GM12878 (cell line): ENCODE results near the gene ATP6V0E1. TPM values are rescaled to one million over a fixed set of nuclear protein-coding genes. Genes with fewer than 3 reads are reported as not detected.

Experiments
- BMI1 ChIP-seq: fragments of 450-650 bp; IDR thresholded peaks from 2 replicates; pipeline ENCODE4 v1.6.1; 2016; ENCODE audit warnings: mild to moderate bottlenecking, moderate library complexity, borderline replicate concordance
- GABPA ChIP-seq: IDR thresholded peaks from 2 replicates; pipeline ENCODE4 v1.6.1; 2014; ENCODE audit warnings: antibody characterized with exemption, low read depth, mild to moderate bottlenecking, inconsistent platforms
- MAX ChIP-seq: IDR thresholded peaks from 2 replicates; pipeline ENCODE4 v1.6.1; 2012; ENCODE audit warnings: low read depth, low read length, improper control_type of control experiment
- PRDM15 ChIP-seq: fragments of 450-650 bp; formaldehyde crosslinking; IDR thresholded peaks from 2 replicates; pipeline ENCODE4 v1.4.0; 2020; ENCODE audit warnings: mild to moderate bottlenecking, moderate library complexity
- RUNX3 ChIP-seq: IDR thresholded peaks from 2 replicates; pipeline ENCODE4 v1.6.1; 2012; ENCODE audit warnings: low read length, inconsistent platforms
- YY1 ChIP-seq: IDR thresholded peaks from 2 replicates; pipeline ENCODE4 v1.6.1; 2011; ENCODE audit warnings: low read depth, mild to moderate bottlenecking, low read length
- ZZZ3 ChIP-seq: IDR thresholded peaks from 2 replicates; pipeline ENCODE4 v1.6.1; 2011; ENCODE audit warnings: low read depth; ENCODE audit not compliant: control insufficient read depth, insufficient read length
- polyA plus RNA-seq, 11 experiments: library from polyadenylated mRNA; depleted of rRNA in 4 of 11; unstranded in 6 of 11; stranded (reverse) in 5 of 11; fragments of >200 nt; fragmentation: Nextera tagmentation in 4 of 11; fragmentation: Illumina TruSeq in 1 of 11; extraction: Ambion mirVana in 4 of 11; extraction: Trizol in 1 of 11; gene quantifications; 1 replicate in 1 of 11; 2 replicates in 10 of 11; pipeline versions ENCODE4 v1.2.1 to v1.2.3, GENCODE V29; 2011 to 2016; ENCODE audit warnings: inconsistent platforms in 2 of 11, missing spikeins in 2 of 11, low read depth in 1 of 11
- total RNA-seq, 4 experiments: library from RNA; depleted of rRNA in 3 of 4; stranded (reverse); fragments of >200 nt in 3 of 4; fragmentation: Illumina TruSeq in 1 of 4; extraction: Trizol in 1 of 4; gene quantifications; 2 replicates each; pipeline versions ENCODE4 v1.2.1 to v1.2.3, GENCODE V29; 2013 to 2021

Gene ATP6V0E1
- total and polyA plus RNA-seq, 10 of the 15 experiments (the other 5 are each of a cell fraction or from before 2014, with no cell fraction given), result 143 to 787 (median 306) TPM

GRCh38 chr5:172981931-172982330 lies 1.6 kb upstream of the ATP6V0E1 start (continued):
- no peak for TF ChIP-seq BMI1
- no peak for TF ChIP-seq GABPA
- no peak for TF ChIP-seq RUNX3
- no peak for TF ChIP-seq PRDM15 (CRISPR knock-in tag)
- no peak for TF ChIP-seq MAX
- TF ChIP-seq YY1, result no peak
- no peak for TF ChIP-seq ZZZ3
- TF ChIP-seq, all 136 proteins: peak for 0
